ENCODE results near the gene ACBD6. TPM values are rescaled to one million over a fixed set of nuclear protein-coding genes. Genes with fewer than 3 reads are reported as not detected.

The ACBD6 gene
- total RNA-seq, 1 donor from 2014 or later: 49.1 TPM

DNA sequence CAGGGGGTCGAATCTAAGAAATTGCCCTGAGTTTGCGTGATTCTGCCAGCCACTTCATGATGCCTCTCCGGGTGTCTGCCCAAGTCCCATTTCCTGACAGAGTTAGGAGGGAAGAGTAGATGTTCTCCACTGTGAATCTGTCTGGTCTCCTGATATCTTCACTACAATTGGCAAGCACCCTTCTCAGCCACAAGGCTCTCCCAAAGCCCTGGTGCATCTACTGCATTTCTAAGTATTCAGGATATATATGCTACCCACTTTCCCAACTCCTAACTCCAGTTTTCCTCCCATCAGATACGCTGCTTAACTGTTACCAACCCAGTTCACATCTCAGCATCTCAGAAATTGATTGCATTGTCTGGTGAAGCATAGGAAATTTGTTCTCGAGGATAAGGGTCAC lies 30.5 kb upstream of the ACBD6 start:
- TF ChIP-seq, protein P1, sequence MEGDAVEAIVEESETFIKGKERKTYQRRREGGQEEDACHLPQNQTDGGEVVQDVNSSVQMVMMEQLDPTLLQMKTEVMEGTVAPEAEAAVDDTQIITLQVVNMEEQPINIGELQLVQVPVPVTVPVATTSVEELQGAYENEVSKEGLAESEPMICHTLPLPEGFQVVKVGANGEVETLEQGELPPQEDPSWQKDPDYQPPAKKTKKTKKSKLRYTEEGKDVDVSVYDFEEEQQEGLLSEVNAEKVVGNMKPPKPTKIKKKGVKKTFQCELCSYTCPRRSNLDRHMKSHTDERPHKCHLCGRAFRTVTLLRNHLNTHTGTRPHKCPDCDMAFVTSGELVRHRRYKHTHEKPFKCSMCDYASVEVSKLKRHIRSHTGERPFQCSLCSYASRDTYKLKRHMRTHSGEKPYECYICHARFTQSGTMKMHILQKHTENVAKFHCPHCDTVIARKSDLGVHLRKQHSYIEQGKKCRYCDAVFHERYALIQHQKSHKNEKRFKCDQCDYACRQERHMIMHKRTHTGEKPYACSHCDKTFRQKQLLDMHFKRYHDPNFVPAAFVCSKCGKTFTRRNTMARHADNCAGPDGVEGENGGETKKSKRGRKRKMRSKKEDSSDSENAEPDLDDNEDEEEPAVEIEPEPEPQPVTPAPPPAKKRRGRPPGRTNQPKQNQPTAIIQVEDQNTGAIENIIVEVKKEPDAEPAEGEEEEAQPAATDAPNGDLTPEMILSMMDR (conservative IDR thresholded peaks at IDR 0.05): no peak
- peaks cover 11% of the 10 kb centered on the region for H3K4me1 Mint-ChIP-seq (ENCODE audit: unreplicated experiment)
- no peak overlapping the region for H3K27ac Mint-ChIP-seq
- no peak overlapping the region for H3K4me3 Mint-ChIP-seq
- H3K36me3 Mint-ChIP-seq: no peaks in the 10 kb centered on the region
- H3K9me3 Mint-ChIP-seq: no peaks in the 10 kb centered on the region
- H3K27me3 Mint-ChIP-seq: no peaks in the 10 kb centered on the region
- no peak for DNase-seq (ENCODE audit: extremely low spot score, unreplicated experiment)

DNA sequence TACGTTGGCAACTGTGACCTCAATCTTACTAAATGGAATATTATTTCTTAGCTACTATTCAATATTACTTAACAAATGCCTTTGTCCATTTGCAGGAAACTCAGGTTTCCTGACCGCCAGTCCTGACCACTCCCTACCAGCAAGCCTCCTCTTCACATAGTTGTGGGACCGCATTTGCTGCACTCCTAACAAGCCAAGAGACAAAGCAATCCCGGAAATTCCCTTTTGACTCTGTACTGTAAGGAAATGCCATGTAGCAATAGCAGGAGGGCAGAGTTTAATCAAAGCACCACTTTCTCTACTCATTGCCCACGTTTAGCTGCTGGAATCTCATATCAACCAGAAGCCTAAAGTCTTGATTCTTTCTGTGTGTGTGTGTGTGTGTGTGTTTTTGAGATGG lies 28.1 kb upstream of the ACBD6 start:
- H3K4me3 Mint-ChIP-seq: no peak overlapping the region
- DNase-seq (ENCODE audit: extremely low spot score, unreplicated experiment): no peak
- peaks cover 26% of the 10 kb centered on the region for H3K4me1 Mint-ChIP-seq (ENCODE audit: unreplicated experiment)
- no peaks in the 10 kb centered on the region for H3K36me3 Mint-ChIP-seq
- TF ChIP-seq, protein P1 (conservative IDR thresholded peaks at IDR 0.05): no peak
- peaks cover 8% of the 10 kb centered on the region for H3K27me3 Mint-ChIP-seq
- no peaks in the 10 kb centered on the region for H3K9me3 Mint-ChIP-seq
- peak overlapping the region; percentile 6 for H3K27ac Mint-ChIP-seq

DNA sequence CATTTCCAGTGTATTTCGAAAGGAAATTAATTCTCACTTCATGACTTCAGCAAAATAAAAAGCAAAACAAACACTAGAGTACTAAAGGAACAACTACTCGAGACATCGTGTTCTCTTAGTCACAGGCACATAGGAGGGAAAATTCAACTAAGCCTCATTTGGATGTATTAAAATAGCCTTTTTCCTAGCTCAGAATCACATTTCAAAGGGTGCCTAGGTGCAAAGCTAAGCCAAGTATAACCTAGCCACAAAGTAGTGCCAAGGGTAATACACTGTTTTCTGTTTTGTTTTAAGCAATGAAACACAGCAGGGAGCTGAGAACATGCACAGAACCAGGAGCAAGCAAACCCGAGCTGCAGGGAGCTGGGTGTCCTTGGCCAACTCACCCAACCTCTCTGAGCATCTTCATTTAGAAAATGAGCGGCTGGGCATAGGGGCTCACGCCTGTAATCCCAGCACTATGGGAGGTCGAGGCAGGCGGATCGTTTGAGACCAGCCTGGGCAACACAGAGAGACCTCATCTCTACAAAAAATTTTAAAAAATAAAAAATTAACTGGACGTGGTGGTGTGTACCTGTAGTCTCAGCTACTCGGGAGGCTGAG lies 26.6 kb upstream of the ACBD6 start:
- Mint-ChIP-seq H3K27ac (no peak overlapping the region), H3K4me1 (ENCODE audit: unreplicated experiment) (peaks cover 33% of the 10 kb centered on the region), H3K4me3 (no peak overlapping the region), H3K9me3 (no peaks in the 10 kb centered on the region), H3K36me3 (no peaks in the 10 kb centered on the region), H3K27me3 (peaks cover 8% of the 10 kb centered on the region)
- TF ChIP-seq, protein P1 (conservative IDR thresholded peaks at IDR 0.05): no peak
- DNase-seq (ENCODE audit: extremely low spot score, unreplicated experiment): no peak

DNA sequence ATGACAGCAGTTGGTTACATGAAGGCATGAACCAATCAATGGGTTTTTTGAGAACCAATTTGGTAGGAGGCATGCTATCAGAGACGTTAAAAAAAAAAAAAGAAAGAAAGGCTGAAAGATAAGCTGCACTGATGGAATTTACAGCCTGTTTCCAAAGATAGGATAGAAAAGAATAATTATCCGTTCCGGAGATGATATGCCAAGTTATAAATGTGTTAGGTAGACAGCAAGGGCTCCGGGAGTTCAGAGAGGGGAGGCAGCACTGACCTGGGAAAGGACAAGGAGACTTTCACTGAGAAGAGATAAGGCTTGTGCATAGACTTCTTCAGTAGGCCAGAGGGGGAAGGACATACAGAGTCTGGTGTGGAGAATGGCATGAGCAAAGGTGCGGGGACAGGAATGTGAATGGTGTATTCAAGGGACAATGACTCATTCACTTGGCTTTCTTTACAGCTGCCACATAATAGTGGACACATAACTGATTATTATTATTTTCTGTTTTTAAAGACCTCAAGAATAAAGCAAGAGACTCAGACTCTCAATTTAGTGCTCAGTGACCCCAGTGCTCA lies 24.8 kb upstream of the ACBD6 start:
- no peak for DNase-seq (ENCODE audit: extremely low spot score, unreplicated experiment)
- Mint-ChIP-seq H3K27me3 (peaks cover 8% of the 10 kb centered on the region), H3K36me3 (no peaks in the 10 kb centered on the region), H3K4me1 (ENCODE audit: unreplicated experiment) (peaks cover 28% of the 10 kb centered on the region), H3K27ac (no peak overlapping the region), H3K4me3 (no peak overlapping the region), H3K9me3 (no peaks in the 10 kb centered on the region)
- TF ChIP-seq, protein P1 (conservative IDR thresholded peaks at IDR 0.05): no peak

DNA sequence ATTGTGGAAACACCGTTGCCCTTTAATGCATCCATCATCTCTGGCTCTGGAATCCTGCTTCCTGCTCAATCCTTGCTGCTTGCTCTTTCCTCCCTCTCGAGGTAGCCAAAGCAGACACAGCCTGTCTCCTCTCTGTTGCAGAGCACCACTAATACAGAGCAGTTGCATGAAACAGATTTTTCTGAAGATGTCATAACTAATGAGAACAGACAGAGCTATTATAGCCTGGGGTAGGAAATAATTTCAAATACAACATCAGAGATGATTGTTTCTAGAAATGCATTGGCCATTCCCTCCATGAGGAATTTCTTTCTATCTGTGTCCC lies 23.3 kb upstream of the ACBD6 start:
- Mint-ChIP-seq H3K4me1 (ENCODE audit: unreplicated experiment) (peaks cover 37% of the 10 kb centered on the region), H3K27ac (peak overlapping the region; percentile 19), H3K27me3 (peaks cover 8% of the 10 kb centered on the region), H3K9me3 (no peaks in the 10 kb centered on the region), H3K4me3 (no peak overlapping the region), H3K36me3 (no peaks in the 10 kb centered on the region)
- TF ChIP-seq, protein P1 (conservative IDR thresholded peaks at IDR 0.05): no peak
- no peak for DNase-seq (ENCODE audit: extremely low spot score, unreplicated experiment)

Data from type B pancreatic cell (in vitro differentiated cells).